ENCODE measurements around the gene CAMK2D. TPM values are rescaled to one million over a fixed set of nuclear protein-coding genes. Genes with fewer than 3 reads are reported as not detected.
"Not testable (repeated sequence)": the region's sequence is repeated elsewhere in the genome, so short reads cannot be mapped to it uniquely, and the experiment has no call there.

Gene CAMK2D
- total RNA-seq, 1 donor from 2014 or later: 50.3 TPM

DNA sequence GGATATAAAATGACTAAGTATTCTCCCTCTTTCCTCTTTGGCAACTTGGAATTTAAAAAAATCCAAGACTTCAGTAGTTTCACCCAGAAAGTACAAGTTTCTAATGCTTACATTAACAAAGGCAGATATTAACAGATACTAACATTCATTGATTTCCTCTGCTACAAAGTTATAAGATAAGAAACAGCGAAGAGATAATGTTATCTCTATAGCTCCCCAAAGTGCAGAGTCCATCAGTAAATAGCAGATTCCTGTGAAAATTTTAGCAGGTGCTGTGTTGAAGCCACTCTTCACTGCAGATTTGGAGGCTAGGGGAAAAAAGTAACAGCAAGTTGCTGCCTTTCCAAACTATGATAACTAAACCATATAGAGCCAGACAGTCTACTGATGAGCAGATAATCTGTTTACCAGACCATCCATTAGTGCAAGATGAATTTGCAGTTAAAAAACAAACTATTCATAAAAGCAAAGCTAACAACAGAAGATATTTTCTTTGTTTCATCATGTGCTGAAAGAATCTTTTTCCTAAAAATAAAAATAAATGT lies 3.3 kb upstream of the CAMK2D start:
- no peaks in the 10 kb centered on the region for H3K9me3 ChIP-seq
- intact Hi-C loops (cut with DNase I): loop anchor here (5.0 to 10.0 kb wide), 4 partner anchors 77 to 470 kb away; no protein-coding TSS in a partner anchor
- no peak overlapping the region for H3K4me3 ChIP-seq
- H3K36me3 ChIP-seq: no peaks in the 10 kb centered on the region
- TF ChIP-seq CTCF (IDR thresholded peaks at IDR 0.05): no peak
- TF ChIP-seq POLR2A (IDR thresholded peaks at IDR 0.05): no peak
- no peak for TF ChIP-seq POLR2AphosphoS5 (IDR thresholded peaks at IDR 0.05; ENCODE audit: insufficient read depth in 1 of 2, low read depth in 1 of 2)
- peaks cover 3% of the 10 kb centered on the region for H3K4me1 ChIP-seq
- DNase-seq (ENCODE audit: extremely low spot score in 2 of 2): no peak
- no peaks in the 10 kb centered on the region for H3K27me3 ChIP-seq
- no peak overlapping the region for H3K27ac ChIP-seq

DNA sequence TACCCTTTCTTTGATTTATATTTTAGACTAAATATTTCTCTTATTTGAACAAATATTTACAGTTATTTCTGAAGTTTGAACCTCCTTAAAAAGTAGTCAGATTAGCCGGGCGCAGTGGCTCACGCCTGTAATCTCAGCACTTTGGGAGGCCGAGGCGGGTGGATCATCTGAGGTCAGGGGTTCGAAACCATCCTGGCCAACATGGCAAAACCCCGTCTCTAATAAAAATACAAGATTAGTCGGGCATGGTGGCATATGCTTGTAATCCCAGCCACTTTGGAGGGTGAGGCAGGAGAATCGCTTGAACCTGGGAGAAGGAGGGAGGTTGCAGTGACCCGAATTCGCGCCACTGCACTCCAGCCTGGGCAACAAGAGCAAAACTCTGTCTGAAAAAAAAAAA lies 2.4 kb upstream of the CAMK2D start:
- not testable (repeated sequence) for H3K27me3 ChIP-seq; H3K9me3 ChIP-seq; H3K36me3 ChIP-seq; DNase-seq (ENCODE audit: extremely low spot score in 2 of 2); H3K4me3 ChIP-seq
- H3K4me1 ChIP-seq: peaks cover 10% of the 10 kb centered on the region
- intact Hi-C loops (cut with DNase I): loop anchor here (5.0 to 10.0 kb wide), 4 partner anchors 77 to 469 kb away; no protein-coding TSS in a partner anchor
- H3K27ac ChIP-seq: peak overlapping the region; percentile 99

DNA sequence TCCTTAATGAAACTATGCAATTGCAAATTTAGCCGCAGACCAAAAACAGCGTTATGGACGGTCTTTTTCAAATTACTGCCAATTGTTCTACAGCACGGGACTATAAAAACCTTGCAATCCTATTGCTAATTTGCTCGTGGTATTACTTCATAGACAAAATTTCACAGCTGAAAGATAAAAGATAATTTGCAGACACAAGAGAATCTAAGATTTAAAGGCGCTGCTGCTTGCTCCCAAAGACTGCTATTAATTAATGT lies 1.4 kb upstream of the CAMK2D start:
- H3K36me3 ChIP-seq: no peaks in the 10 kb centered on the region
- H3K27me3 ChIP-seq: no peaks in the 10 kb centered on the region
- H3K9me3 ChIP-seq: no peaks in the 10 kb centered on the region
- peak overlapping the region; percentile 78 to 91 for H3K4me3 ChIP-seq
- DNase-seq (ENCODE audit: extremely low spot score in 2 of 2): no peak
- H3K27ac ChIP-seq: peak overlapping the region; percentile 99
- TF ChIP-seq POLR2A (IDR thresholded peaks at IDR 0.05) (no peak), POLR2AphosphoS5 (IDR thresholded peaks at IDR 0.05; ENCODE audit: insufficient read depth in 1 of 2, low read depth in 1 of 2) (no peak), CTCF (IDR thresholded peaks at IDR 0.05) (no peak)
- intact Hi-C loops (cut with DNase I): loop anchor here (5.0 to 10.0 kb wide), 4 partner anchors 76 to 468 kb away; no protein-coding TSS in a partner anchor
- H3K4me1 ChIP-seq: peaks cover 16% of the 10 kb centered on the region

GRCh38 chr4:113762186-113763028 lies 869 bp upstream of the CAMK2D start:
- H3K27me3 ChIP-seq: no peaks in the 10 kb centered on the region
- TF ChIP-seq POLR2AphosphoS5 (IDR thresholded peaks at IDR 0.05; ENCODE audit: insufficient read depth in 1 of 2, low read depth in 1 of 2): peak; percentile 98 to 100
- TF ChIP-seq POLR2A (IDR thresholded peaks at IDR 0.05): peak; percentile 88 to 99
- peak in 2 of 3 experiments; percentile 4 to 10 for TF ChIP-seq CTCF (IDR thresholded peaks at IDR 0.05)
- no peaks in the 10 kb centered on the region for H3K36me3 ChIP-seq
- H3K4me1 ChIP-seq: peaks cover 16% of the 10 kb centered on the region
- intact Hi-C loops (cut with DNase I): loop anchor here (5.0 to 10.0 kb wide), 4 partner anchors 75 to 468 kb away; no protein-coding TSS in a partner anchor
- no peaks in the 10 kb centered on the region for H3K9me3 ChIP-seq
- H3K4me3 ChIP-seq: peak overlapping the region; percentile 78 to 91
- DNase-seq (ENCODE audit: extremely low spot score in 2 of 2): peak in 1 of 2 donors; percentile 100
- peak overlapping the region; percentile 99 for H3K27ac ChIP-seq

GRCh38 chr4:113760795-113761619 lies 531 bp downstream of the CAMK2D start:
- H3K4me3 ChIP-seq: peak overlapping the region; percentile 78 to 91
- H3K4me1 ChIP-seq: peaks cover 16% of the 10 kb centered on the region
- TF ChIP-seq CTCF (IDR thresholded peaks at IDR 0.05) (no peak), POLR2A (IDR thresholded peaks at IDR 0.05) (peak in 1 of 2 donors; percentile 23), POLR2AphosphoS5 (IDR thresholded peaks at IDR 0.05; ENCODE audit: insufficient read depth in 1 of 2, low read depth in 1 of 2) (peak in 1 of 2 donors; percentile 76)
- peak in 1 of 2 donors; percentile 94 for DNase-seq (ENCODE audit: extremely low spot score in 2 of 2)
- no peaks in the 10 kb centered on the region for H3K9me3 ChIP-seq
- no peaks in the 10 kb centered on the region for H3K36me3 ChIP-seq
- H3K27ac ChIP-seq: peak overlapping the region; percentile 99
- intact Hi-C loops (cut with DNase I): loop anchor here (5.0 to 10.0 kb wide), 4 partner anchors 74 to 466 kb away; no protein-coding TSS in a partner anchor
- H3K27me3 ChIP-seq: no peaks in the 10 kb centered on the region
